Measurements from ENCODE around the gene GPS1.

GRCh38 chr17:82095777-82096708, 44.3 kb downstream of the GPS1 start:
- TF ChIP-seq CTCF (IDR thresholded peaks at IDR 0.05; ENCODE audit: low read depth, low read length, poor library complexity, severe bottlenecking) (no peak), EZH2phosphoT487 (IDR thresholded peaks at IDR 0.05; ENCODE audit: borderline replicate concordance, low read length) (no peak)

Data from DOHH2 (cell line).